ENCODE results near the gene PRKD2.
"Not testable (repeated sequence)": the region's sequence is repeated elsewhere in the genome, so short reads cannot be mapped to it uniquely, and the experiment has no call there.

PRKD2 gene

DNA sequence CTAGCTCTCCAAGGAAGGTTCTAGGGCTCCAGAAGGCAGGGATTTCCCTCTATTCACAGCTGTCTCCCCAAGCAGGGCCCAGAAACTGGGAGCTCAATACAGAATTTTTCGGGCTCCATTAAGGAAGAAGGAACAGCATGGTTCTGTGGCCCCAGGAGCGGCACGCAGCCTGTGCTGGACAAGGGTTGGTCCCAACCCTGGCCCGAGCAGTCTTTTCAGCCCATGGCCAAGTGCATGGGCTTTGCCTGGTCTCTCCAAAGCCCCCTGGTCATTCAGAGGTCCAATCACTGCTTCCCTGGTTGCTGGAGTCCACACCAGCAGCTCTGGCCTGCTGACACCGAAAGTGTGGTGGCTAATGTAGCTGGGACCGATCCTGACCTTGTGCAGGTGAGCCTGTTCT is 6.6 kb upstream of the PRKD2 start:
- DNase-seq, result no peak

DNA sequence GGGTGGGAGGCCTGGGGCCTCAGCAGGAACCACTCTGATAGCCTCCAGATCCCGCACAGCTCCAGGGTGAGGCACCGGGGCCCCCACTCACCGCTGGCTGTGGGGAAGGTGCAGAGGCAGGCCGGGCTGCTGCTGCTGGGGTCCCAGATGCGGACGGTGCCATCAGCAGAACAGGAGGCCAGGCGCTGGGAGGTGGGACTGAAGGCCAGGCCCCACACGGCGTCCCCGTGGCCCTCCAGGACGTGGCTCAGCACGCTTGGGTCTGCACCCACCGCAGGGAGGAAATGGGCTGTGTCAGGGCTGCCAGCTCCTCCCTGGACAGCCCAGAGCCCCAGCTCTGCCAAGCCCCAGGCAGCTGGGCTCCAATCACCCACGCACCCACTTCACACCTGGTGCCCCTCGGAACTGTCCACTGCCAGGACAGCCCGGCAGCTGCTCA is 6.1 kb upstream of the PRKD2 start:
- DNase-seq, result no peak

GRCh38 chr19:46722421-46723022 is 5.6 kb upstream of the PRKD2 start:
- DNase-seq, result no peak

GRCh38 chr19:46722004-46722380 is 5.1 kb upstream of the PRKD2 start:
- no peak for DNase-seq

DNA sequence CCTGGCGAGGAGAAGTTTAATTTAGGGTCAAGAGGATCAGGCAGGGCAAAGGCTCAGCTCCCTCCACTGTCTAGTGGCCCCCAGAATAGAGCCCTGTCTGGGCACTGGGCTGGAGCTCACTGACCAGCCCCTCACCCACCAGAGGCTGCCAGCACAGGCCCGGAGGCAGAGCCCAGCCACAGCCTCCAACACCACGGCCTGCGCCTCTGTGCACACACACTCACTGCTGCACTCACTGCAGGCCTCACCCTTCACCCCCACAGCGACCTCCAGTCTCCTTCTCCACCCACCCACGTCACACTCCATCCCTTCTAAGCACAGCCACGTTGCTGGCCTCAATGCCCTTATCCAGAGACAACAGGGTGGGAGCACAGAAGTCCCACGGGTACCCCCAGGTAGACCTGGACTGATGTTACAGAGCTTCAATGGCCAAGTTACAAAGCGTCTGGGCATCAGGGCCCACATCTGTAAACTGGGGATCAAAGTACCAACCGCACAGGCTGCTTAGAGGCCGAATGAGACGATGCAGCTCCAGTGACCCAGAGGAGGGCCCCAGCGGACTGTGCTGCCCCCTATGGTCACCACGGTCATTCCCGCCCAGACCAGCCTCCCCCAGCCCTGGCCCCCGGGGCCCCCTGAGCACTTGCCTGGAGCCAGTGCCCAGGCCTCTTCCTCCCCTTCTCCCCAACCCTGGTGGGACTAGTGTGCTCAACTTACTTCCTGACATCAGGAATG is 4.5 kb upstream of the PRKD2 start:
- no peak for DNase-seq

DNA sequence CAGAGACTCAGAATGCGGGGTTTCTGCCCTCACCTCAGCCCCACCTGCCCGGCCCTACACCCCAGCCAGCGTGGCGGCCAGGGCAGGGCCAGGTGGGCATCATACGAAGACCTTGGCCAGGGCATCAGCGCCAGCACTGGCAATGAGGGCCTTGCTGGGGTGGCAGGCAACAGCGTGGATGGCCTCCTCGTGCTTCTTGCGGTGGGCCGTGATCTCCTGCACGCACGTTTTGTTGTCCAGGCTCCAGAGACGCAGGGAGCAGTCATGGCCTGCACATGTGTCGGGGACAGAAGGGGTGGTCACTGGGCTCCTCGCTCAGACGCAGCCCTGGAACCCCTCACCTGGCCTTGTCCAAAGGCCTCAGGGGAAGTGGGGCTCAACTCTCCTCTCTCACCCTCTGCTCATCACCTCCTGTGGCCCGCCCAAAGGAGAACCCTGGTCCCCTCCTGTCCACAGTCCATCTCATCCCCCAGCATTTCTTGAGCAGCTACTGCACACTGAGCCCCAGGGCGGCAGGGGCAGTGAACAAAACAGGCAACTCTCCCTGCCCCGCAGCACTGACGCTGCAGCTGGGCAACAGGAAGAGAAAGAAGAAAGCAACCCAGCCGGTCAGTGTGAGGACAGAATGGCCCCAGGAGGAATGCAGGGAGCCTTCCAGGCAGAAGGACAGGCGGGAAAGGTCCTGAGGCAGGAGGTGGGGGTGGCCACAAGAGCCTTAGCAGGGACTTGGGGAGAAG is 3.8 kb upstream of the PRKD2 start:
- no peak for DNase-seq

GRCh38 chr19:46719629-46720502 is 3.0 kb upstream of the PRKD2 start:
- DNase-seq, result no peak

DNA sequence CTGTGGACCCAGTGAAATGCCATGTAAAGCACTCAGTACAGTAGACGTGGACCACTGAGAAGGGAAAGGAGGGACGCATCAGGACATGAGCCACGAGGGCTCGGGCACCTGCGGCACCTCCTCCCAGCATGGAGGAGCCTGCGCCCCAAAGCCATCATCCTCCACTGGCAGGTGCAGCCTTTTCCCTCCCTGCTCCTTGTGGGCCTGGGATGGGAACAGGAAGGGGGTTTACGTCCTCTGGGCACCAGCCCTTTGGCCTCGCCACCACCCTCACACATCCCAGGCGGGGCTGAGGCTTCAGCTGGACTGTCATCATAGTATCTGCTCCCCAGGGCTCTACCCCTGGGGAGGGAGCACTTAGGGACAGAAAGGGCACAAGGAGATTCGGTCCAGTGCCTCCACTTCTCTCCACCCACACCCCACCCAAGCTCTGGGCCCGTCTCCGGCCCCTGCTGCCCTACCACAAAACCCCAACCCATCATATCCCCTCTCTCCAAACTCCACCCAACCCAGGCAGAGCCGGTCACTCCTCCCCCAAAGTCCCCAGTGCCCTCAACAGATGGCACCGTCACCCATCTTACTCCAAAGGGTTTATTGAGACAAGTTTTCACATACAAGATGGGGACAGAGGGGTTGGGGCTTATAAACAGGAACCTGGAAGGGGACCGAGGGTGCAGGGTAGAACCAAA is 2.2 kb upstream of the PRKD2 start:
- no peak for DNase-seq

DNA sequence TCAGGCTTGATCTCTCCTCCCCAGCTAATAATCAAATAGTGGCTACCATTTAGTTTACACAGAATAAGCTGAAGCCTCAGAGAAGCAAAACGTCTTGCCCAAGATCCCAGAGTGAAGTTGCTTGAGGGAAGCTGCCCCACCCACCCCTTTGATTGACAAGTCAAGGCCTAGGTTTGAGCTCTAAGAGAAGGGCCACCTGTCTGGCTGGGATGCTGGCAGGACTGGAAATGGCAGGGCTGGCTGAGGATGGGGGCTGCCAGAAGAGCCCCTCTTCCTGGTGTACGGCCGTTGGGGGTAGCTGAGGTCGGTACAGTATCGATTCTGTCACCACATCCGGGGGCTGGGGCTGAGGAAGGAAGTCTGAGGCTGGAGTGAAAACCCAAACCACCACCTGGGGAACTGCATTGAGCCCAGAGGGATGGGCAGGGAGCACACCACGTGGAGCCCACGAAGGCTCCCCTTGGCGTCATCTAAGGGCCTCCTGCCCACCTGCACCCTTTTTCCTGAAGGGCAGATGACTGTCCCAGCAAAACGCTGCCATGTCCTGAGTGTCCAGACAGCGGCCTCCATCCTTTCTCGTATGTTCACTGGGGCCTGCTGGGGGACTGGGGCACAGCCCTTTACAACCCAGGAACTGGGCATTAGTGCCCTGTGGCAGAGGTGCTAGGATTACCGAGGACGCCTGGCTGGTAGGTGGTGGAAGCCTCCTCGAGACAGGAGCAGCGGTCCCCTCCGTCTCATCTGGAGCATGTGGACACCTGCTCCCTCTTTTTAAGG is 1.4 kb upstream of the PRKD2 start:
- peak; percentile 11 for DNase-seq

- DNase-seq, result no peak
Measured at GRCh38 chr19:46717716-46718143, 816 bp upstream of the PRKD2 start.

- DNase-seq, result no peak
Measured at GRCh38 chr19:46716672-46717033, 261 bp downstream of the PRKD2 start.

GRCh38 chr19:46715975-46716671 is 791 bp downstream of the PRKD2 start:
- DNase-seq, result no peak

DNA sequence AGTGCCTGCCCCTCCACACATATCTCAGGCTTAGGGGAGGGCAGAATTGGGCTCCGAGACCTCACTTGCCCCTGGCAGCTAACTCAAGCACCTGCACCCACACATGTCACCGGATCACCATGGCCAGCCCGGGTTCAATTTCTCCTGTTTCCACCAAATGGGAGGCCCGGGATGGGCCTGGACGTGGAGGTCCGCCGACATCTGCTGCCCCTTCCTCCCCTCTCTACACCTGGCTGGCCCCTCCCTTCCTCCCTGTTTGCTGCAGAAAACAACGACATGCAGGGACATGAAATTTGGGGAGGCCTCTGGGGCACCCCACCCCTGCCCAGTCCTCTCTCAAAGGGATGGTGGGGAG is 1.3 kb downstream of the PRKD2 start:
- no peak for DNase-seq

DNA sequence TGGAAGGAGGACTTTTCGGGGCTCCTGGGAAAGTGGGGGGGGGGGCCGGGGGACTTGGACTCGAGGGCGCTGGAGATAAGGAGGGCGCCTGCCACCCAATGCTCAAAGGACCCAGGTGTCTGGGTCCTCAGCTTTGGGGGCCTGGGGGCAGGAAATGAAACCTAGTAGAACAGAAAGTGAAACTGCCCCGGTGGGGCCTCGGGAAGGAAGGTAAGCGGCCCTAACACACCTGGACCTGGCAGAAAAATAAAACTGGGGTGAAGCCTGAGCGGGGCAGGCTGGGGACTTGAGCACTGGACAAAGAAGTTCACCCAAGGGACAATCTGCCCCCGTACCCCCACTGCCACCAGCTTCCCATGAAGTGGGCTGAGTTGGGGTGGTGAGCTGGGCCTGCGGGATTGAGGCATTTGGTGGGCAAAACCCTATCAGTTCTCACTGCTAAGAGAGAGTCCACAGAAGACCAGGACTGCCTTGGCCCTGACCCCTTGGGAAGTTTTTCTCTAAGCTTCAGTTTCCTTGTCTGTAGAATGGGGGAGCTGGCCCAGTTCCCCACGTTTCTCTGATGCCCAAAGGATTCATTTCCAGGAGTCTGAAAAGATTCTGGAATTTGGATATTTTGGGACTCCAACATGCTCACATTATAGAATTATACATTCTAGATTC is 2.3 kb downstream of the PRKD2 start:
- no peak for DNase-seq

DNA sequence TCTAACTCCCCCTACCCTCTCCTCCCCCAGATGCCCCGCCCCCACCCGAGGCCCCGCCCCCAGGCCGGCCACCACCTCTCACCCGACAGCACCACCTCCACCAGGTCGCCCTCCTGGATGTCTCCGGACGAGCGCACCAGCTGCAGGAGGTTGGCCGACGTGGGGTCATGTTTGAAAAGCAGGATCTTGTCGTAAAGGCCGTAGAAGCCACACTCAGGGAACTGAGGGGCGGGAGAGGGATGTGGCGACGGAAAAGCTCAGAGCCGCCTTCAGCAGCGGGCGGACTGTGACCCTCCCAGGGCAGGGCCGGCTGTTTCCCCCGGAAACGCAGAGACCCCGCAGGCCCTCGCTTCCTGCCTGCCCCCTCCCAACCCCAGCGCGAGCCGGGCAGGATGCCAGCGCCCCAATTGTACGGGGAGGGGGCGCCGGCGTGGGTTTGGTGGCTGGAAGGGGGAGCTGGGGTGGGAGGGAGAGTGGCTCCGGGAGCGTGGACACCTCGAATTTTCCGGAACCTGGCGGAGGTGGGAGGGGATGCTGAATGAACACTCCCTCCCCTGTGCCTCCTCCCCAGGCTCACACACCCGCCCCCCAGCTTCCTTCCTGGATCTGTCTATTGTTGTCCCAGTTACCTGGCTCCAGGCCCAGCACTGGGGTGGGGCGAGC is 3.0 kb downstream of the PRKD2 start:
- peak; percentile 85 for DNase-seq

GRCh38 chr19:46712768-46713338 is 4.1 kb downstream of the PRKD2 start:
- DNase-seq, result not testable (repeated sequence)

DNA sequence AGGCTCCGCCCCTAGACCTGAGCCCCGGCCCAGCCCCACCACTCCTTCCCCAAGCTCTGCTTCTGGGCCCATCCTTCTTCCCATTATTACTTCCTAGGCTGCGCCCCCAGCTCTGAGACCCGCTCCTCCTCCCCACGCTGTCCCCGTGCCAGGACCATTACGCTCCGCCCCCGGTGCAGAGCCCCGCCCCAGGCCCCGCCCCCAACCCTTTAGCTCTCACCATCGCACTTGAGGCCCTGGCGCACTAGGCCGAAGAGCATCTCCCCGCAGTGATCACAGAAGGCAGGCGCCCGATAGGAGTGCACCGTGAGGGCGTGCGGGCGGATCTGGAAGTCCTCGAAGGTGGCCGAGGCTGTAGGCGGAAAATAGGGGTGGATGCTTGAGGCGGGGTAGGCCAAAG is 6.2 kb downstream of the PRKD2 start:
- DNase-seq, result no peak

DNA sequence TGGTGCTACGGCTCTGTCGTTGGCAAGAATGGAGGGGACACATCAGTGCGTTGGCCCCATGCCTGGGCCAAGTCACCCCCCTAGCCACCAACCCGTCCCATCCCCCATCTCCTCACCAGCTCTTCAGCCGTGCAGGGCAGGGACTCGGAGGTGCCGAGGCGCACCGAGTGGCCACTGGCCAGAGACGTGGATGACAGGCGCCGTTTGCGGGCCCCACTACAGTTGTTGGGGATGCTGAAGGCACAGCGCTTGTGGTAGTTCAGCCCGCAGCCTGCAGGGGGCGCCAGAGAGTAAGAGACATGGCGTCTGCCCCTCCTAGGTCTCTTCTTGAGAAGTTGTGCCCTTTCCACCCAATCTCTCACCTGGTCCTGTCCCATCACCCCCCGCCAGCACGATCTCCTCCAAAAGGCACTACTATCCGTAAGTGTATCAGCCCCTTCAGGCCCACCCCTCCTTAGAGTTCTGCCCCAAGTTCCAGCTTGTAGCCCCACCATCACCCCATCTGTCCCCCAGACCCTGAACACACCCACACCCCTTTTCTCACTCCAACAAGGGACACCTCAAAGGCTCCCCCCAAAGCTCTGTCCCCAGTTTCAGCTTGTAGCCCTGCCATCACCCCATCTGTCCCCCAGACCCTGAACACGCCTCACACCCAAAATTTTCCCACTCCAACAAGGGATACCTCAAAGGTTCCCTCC is 12.4 kb downstream of the PRKD2 start:
- DNase-seq, result no peak

DNA sequence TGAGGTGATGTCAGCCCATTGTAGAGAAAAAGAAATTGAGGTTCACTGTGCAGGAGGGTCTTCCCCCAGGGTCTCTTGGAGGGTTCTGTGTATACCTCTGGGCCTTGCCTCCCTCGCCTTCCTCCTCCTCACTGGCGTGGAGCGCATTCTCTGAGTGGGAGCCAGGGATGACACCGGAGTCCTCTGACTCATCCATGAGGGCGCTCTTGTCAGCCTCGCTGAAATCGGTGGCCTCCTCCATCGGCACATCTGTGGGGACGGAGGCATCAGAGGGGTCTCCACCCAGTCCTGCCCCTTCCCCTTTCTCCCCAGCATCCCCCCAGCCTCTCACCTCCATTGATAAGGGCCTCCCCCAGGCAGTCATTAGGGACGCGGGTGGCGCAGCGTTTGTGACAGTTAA is 16.2 kb downstream of the PRKD2 start:
- no peak for DNase-seq

Measured in NCI-H1105 treated with DMSO at 0.1 percent for 48 hours (cell line).